GM18505 (cell line): Measurements from ENCODE around the gene TCL1B.

Experiments used
- ATAC-seq: cut with Tn5 transposase; IDR thresholded peaks from one replicate; pipeline ENCODE4 v1.9.1; 2021; ENCODE audit not compliant: unreplicated experiment
- POLR2A ChIP-seq: IDR thresholded peaks from 4 replicates; pipeline ENCODE4 v1.6.1; 2011; ENCODE audit warnings: borderline replicate concordance; ENCODE audit not compliant: insufficient read depth, insufficient read length; ENCODE audit errors: extremely low read depth

The TCL1B gene, protein sequence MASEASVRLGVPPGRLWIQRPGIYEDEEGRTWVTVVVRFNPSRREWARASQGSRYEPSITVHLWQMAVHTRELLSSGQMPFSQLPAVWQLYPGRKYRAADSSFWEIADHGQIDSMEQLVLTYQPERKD

DNA sequence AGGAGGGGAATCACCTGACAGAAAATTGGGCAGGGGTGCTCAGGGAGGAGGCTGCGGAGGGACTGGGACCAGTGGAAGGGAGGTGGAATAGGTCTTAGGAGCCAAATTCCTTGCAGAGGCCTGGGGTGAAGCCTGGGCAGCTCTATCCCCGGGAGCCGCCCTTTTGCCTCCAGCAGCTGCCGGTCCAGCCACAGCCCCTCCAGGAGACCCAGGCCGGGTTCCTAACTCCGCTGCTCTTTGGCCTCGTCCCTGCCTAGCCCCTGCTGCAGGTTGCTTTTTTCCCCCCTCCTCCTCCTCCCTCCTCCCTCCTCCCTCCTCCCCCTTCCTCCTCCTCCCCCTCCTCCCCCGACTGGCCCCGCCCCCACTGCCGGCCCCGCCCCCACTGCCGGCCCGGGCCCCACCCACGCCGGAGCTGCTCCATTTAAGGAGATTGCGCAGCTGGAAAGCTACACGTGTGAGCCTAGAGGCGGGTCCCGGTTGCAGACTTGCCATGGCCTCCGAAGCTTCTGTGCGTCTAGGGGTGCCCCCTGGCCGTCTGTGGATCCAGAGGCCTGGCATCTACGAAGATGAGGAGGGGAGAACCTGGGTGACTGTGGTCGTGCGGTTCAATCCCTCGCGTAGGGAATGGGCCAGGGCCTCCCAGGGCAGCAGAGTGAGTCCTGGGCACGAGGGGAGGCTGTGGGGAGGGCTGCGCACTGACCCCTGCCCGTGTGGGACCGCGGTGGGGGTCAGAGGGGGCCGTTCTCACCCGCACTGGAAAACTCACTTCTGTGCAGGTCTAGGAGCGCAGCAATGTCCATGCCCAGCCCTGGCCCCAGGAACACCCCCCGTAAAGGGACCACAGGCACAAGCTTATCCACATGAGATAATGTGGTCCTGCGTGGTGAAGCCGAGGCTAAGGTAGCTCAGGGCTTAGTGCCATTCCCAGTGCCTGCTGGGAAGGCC lies at the start of gene TCL1B:
TCL1B (plus strand) TSS at position 449 of the 945 bp plus-strand sequence; CDS start at position 491, 42 bp downstream.
- ATAC-seq, result no peak
- no peak for TF ChIP-seq POLR2A

- no peak for TF ChIP-seq POLR2A
- no peak for ATAC-seq
These were observed 41.2 kb upstream of the TCL1B start for GRCh38 chr14:95644981-95645380.

DNA sequence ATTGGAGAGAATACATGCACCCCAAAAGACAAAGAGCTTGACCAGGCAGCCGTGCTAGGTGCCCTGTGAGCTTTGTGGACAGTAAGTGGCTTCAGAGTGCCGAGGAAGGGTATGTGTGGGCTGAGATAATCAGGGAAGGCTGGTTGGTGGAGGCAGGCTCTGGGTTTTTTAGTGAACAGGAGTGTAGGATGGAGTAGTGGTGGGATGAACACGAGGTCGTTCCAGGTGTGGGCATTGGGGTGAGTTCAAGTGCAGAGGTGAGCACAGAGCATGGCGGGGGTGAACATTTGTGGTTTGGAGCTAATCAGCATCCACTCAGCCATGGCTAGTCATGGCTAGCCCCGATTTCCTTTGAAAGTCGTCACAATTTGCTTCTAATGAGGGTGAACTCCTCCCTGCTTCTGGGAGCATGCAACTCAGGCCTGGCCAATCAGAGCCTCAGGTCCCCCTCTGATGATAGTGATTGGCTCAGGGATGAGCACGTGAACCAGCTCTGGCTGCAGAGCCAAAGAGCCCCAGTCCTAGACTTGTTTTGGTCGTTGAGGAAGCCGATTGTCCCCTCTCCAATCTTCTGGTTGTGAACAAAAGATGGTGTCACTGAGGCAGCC lies 40.7 kb upstream of the TCL1B start:
- no peak for ATAC-seq
- TF ChIP-seq POLR2A, result no peak

DNA sequence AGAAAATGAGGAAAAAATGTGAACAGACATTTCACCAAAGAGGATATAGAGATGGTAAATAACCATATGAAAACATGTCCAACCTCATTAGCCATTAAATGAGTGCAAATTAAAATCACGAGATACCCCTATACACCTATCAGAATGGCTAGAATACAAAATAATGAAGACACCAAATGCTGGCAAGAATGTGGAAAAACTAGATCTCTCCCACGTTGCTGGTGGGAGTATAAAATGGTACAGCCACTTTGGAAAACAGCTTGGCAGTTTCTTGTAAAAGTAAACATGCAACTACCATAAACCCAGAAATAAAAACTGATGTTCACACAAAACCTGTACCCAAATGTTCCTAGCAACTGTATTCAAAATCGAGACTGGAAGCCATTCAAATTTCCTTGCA lies 38.3 kb upstream of the TCL1B start:
- ATAC-seq, result no peak
- no peak for TF ChIP-seq POLR2A

DNA sequence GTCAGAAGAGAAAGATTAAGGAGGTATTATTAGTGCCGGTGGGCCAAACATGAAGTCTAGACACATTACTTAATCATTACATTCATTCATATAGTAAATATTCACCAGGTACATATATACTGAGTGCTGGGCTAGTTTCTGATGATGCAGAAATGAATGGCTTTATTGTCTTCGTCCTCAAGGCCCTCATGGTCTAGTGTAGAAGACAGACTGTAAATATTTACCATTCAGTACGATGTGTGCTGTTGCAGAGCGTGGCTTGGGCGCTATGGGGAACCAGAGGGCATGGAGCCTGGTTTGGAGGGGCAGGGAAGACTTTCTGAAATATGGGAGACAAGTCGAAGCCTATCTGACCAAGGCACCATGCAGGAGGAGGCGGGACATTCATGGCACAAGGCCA lies 37.0 kb upstream of the TCL1B start:
- ATAC-seq, result no peak
- no peak for TF ChIP-seq POLR2A

- TF ChIP-seq POLR2A, result no peak
- ATAC-seq, result no peak
These were observed 35.2 kb upstream of the TCL1B start for GRCh38 chr14:95651028-95651427.

GRCh38 chr14:95651821-95652583 lies 34.2 kb upstream of the TCL1B start:
- no peak for ATAC-seq

DNA sequence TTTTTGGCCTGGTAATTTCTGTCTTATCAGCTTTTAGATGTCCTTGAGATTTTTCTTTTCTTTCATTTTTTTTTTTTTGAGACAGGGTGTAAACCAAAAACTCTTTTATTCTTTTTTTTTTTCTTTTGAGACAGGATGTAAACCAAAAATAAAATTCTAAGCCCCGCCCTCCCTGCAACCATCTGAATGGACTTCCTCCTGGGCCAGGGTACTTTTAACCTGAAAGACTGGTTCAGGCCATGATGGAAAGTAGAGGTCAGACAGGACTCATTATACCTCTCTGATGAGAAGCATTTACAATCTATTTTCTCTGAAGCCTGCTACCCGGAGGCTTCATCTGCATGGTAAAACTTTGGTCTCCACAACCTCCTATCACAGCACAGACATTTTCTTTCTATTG lies 33.5 kb upstream of the TCL1B start:
- TF ChIP-seq POLR2A, result no peak
- no peak for ATAC-seq

More at GRCh38 chr14:95651821-95652583, 34.2 kb upstream of the TCL1B start:
- TF ChIP-seq POLR2A, result no peak

- TF ChIP-seq POLR2A, result no peak
- no peak for ATAC-seq
These were observed 30.8 kb upstream of the TCL1B start for GRCh38 chr14:95655461-95655860.

DNA sequence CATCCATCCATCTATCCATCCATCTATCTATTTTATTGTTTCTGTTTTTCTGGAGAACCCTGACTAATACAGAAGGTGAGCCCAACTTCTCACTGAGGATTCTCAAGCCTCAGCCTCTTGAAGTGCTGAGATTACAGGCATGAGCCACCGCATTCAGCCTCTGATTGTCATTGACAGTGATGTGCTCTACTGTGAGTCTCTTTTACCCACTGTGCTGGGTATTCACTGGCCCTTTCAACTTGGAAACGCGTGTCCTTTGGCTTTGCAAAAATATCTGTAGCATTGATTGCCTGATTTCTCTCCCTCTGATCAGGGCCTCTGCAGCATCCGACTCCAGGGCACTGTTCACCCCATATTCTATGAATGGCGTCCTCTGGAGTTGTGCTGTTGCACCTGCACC lies 29.6 kb upstream of the TCL1B start:
- no peak for ATAC-seq
- TF ChIP-seq POLR2A, result no peak

DNA sequence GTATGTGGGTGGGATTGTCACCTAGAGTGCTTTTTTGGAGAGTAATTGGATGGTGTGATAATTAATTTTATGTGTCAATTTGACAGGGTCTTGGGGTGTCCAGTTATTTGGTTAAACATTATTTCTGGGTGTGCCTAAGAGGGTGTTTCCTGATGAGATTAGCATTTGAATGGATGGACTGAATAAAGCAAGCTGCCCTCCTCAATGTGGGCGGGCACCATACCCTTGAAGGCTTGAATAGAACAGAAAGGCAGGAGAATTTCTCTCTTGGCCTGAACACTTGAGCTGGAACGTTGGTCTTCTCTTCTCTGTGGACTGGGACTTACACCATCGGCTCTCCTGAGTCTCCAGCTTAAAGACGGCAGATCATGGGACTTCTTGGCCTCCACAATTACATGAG lies 28.8 kb upstream of the TCL1B start:
- no peak for TF ChIP-seq POLR2A

DNA sequence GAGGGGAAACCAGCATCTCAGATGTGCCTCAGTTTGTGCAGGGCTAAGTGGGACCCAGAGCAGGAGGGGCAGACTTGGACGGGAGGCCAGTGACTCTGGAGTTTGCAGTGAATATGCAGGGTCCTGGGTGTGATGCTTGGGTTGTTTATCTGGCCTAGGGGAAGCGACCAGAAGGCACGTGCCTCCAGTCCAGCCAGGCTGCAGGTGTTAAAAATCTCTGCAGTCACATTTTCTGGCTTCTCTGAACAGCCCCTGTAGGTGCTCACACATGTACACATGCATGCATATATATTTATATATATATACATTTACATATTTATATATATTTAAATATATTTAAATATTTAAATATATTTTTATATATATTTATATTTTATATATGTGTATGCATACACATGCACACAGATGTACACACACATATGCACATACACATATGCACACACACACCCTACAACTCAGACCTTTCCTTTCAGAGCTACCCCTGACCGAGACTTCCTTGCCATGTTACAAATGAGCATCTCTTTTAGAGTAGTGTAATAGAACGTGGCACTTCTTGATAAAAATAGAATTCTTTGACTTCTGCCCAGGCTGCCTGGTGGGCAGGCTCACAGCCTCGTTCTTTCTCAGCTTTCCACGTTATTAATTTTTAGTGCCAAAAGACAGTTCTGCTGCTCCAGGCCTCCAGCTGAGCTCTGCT lies 26.8 kb upstream of the TCL1B start:
- no peak for TF ChIP-seq POLR2A
- no peak for ATAC-seq

More for the DNA sequence above, 28.8 kb upstream of the TCL1B start:
- ATAC-seq, result no peak
